Stimulated activated naive CD8-positive, alpha-beta T cell treated with anti-CD3 and anti-CD28 coated beads, Interleukin-15, Interleukin-2, amounts not matched to agents 100 ng/mL and 50 ng/mL, for 24 hours (primary cell): ENCODE data around the gene OR2J1.
"Not testable (repeated sequence)": the region's sequence is repeated elsewhere in the genome, so short reads cannot be mapped to it uniquely, and the experiment has no call there.

Source experiments
- H3K27ac Mint-ChIP-seq: one replicate; pipeline ENCODE4 v1.8.0; 2021; ENCODE audit warnings: mild to moderate bottlenecking, mixed read lengths
- H3K27me3 Mint-ChIP-seq: one replicate; pipeline ENCODE4 v1.8.0; 2021; ENCODE audit warnings: mixed read lengths
- H3K36me3 Mint-ChIP-seq: one replicate; pipeline ENCODE4 v1.8.0; 2021; ENCODE audit warnings: low read depth, mixed read lengths
- H3K4me1 Mint-ChIP-seq: one replicate; pipeline ENCODE4 v1.8.0; 2021; ENCODE audit warnings: low read depth, mixed read lengths
- H3K4me3 Mint-ChIP-seq: one replicate; pipeline ENCODE4 v1.8.0; 2021; ENCODE audit warnings: mild to moderate bottlenecking, mixed read lengths
- H3K9me3 Mint-ChIP-seq: one replicate; pipeline ENCODE4 v1.8.0; 2021; ENCODE audit warnings: mixed read lengths

OR2J1 gene

DNA sequence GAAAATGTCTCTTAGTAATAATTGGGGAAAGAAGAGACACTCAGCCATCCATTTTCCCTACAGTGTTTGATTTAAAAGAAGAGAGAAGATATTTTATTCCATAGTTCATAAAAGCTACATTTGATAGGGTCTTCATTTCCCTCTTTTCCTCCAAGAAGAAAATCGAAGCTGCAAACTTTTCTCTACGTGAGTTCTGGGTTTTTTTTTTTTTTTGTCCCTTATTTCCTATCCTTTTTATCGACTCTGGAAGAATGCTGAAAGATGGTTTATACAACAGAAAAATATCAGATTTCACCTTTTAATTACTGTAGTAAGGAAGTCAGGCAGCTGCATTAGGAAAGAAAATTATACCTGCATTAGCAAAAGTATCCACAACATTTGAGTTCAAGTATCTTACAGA is at the start of gene OR2J1:
Gene OR2J1 (plus strand): TSS at position 301 of the 400 bp plus-strand sequence. CDS start 1,453 bp downstream, outside the sequence.
- Mint-ChIP-seq H3K4me3 (no peak within 1 kb of the TSS), H3K4me1 (no peaks in the 10 kb centered on the region), H3K27ac (no peak within 1 kb of the TSS), H3K9me3 (no peaks in the 10 kb centered on the region), H3K27me3 (peaks cover 41% of the 10 kb centered on the region), H3K36me3 (no peaks in the 10 kb centered on the region)

DNA sequence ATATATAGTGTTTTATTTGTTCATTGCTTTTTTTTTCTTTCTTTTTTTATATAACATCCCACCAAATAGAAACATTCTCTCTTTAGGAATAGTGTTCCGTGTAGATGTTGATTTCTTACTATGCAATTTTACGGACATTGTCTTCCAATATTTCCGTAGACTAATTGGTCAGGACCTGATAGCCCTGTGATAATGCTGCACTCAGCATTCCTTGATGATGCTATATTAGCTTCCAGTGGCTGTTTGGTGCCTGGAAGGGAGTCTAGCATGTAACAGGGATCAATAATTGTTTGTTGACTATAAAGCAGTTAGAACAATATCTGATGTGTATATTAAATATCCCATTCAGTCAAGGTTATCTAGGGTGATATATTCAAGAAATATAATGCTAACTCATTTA is 47.6 kb upstream of the OR2J1 start:
- Mint-ChIP-seq H3K36me3 (no peaks in the 10 kb centered on the region), H3K9me3 (no peaks in the 10 kb centered on the region), H3K27ac (no peak overlapping the region), H3K4me1 (no peaks in the 10 kb centered on the region), H3K27me3 (peaks cover 60% of the 10 kb centered on the region), H3K4me3 (no peak overlapping the region)

DNA sequence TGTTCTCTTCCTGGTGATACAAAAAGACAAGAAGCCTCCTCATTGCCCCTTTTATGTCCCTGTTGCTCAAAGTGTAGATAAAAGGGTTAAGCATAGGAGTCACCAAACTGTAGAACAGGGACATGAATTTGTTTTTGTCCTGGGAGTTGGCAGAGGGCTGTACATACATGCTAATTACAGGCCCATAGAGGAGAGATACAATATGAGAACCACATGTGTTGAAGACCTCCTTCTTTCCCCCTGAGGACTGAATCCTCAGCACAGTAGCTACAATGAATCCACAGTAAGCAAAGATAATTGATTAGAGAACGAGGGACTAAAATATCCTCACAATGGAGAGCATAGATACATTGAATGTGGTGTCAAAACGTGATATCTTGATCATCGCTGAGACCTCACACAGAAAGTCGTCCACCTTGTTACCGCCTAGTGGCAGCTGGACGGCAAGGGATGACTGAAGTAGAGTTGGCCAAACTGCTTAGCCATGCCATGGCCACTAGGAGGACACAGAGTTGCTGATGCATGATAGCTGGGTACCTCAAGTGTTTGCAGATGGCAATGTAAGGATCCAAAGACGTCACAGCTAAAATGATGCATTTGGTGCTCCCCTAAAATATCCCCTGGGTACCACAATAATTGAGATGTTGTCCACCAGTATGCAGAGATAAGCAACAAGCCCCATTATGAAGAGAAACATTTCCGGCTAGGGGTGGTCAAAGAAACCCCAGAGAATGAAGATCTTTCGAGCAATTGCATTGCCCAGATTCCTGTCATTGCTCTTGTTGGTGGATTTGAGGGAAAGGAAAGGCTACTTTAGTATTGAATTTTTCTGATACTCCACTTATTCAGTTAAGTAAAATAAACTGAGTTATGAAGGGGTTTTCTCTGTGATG is 27.2 kb upstream of the OR2J1 start:
- H3K27ac Mint-ChIP-seq, result no peak overlapping the region
- no peak overlapping the region for H3K4me3 Mint-ChIP-seq
- H3K27me3 Mint-ChIP-seq, result peaks cover 48% of the 10 kb centered on the region
- H3K9me3 Mint-ChIP-seq, result no peaks in the 10 kb centered on the region
- H3K36me3 Mint-ChIP-seq, result no peaks in the 10 kb centered on the region
- H3K4me1 Mint-ChIP-seq, result no peaks in the 10 kb centered on the region

DNA sequence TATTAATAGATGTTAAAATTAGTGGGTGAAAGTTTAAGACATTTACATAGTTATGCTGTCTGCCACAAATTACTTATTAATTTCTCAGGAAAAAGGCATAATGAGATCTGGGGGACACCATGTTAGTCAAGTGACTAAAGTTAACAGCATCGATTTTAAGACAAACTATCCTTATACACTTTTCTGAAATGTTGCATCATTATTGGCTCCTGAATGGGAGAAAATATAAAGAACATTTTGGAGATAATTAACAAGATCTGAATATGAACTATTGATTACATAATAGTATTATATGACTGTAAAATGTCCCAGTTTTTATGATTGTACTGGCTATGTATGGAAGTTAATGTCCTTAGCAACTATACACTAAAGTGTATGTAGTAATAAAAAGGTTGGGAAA is 20.1 kb upstream of the OR2J1 start:
- no peaks in the 10 kb centered on the region for H3K9me3 Mint-ChIP-seq
- no peaks in the 10 kb centered on the region for H3K36me3 Mint-ChIP-seq
- H3K27me3 Mint-ChIP-seq, result peaks cover 5% of the 10 kb centered on the region
- H3K27ac Mint-ChIP-seq, result no peak overlapping the region
- no peaks in the 10 kb centered on the region for H3K4me1 Mint-ChIP-seq
- H3K4me3 Mint-ChIP-seq, result no peak overlapping the region

DNA sequence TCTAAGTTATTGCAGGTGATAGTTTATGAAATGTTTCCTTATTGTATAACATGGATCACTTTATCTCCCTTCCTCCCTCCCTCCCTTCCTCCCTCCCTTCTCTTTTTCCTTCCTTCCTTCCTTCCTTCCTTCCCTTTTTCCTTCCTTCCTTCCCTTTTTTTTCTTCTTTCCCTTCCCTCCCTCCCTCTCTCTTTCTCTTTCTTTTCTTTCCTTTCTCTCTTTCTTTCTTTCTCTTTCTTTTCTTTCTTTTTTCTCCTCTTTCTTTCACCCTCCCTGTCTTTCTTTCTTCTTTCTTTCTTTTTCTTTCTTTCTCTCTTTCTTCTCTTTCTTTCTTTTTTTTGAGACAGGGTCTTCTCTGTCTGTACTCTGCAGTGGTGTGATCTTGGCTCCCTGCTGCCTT is 18.0 kb upstream of the OR2J1 start:
- H3K27me3 Mint-ChIP-seq, result peaks cover 5% of the 10 kb centered on the region
- no peaks in the 10 kb centered on the region for H3K36me3 Mint-ChIP-seq
- no peak overlapping the region for H3K4me3 Mint-ChIP-seq
- H3K9me3 Mint-ChIP-seq, result no peaks in the 10 kb centered on the region
- H3K27ac Mint-ChIP-seq, result no peak overlapping the region
- no peaks in the 10 kb centered on the region for H3K4me1 Mint-ChIP-seq

DNA sequence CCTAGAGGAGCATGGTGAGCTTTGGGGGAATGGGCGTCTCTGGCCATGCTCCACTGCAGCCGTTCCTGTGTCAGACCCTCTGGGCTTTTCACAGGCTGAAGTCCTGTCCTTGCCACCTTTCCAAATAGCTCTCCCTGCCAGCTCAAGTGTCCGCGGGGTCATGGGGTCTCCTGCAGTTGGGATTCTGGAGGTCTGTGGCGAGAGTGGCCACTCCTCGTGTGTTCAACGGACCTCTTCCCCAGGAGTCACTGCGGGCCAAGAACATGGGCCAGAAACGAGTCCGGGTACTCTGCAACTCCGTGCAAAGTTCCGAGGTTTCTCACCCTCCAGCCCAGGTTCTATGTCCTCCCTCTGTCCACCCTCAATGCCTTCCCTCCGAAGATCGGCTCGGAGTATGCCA is 16.8 kb upstream of the OR2J1 start:
- no peaks in the 10 kb centered on the region for H3K4me1 Mint-ChIP-seq
- no peak overlapping the region for H3K27ac Mint-ChIP-seq
- no peaks in the 10 kb centered on the region for H3K9me3 Mint-ChIP-seq
- H3K4me3 Mint-ChIP-seq, result no peak overlapping the region
- no peaks in the 10 kb centered on the region for H3K36me3 Mint-ChIP-seq
- peaks cover 13% of the 10 kb centered on the region for H3K27me3 Mint-ChIP-seq

DNA sequence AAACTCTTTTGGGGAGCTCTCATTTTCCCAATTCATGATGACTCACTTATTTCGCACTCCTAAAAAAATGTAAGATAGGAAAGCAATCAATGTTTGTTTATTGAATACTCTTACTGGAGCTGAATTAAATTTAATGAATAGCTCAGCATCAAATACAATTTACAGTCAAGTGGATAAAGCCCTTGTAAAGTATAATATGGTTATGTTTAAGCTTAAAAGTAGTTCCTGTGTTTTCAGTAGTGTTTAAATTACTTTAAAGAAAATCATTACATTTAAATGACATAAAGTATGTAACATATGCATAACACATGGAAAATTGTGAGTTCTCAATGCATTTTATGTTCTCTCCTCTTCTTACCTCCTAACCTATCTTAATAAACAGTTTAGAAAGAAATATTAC is 12.1 kb upstream of the OR2J1 start, which contains the start of gene OR2B3:
Gene OR2B3 (minus strand): TSS at position 101 of the 400 bp plus-strand sequence. CDS start 65 bp downstream, at position 36.
- Mint-ChIP-seq H3K36me3 (no peaks in the 10 kb centered on the region), H3K9me3 (no peaks in the 10 kb centered on the region), H3K27ac (no peak within 1 kb of the TSS), H3K4me3 (no peak within 1 kb of the TSS), H3K27me3 (peaks cover 39% of the 10 kb centered on the region), H3K4me1 (no peaks in the 10 kb centered on the region)

DNA sequence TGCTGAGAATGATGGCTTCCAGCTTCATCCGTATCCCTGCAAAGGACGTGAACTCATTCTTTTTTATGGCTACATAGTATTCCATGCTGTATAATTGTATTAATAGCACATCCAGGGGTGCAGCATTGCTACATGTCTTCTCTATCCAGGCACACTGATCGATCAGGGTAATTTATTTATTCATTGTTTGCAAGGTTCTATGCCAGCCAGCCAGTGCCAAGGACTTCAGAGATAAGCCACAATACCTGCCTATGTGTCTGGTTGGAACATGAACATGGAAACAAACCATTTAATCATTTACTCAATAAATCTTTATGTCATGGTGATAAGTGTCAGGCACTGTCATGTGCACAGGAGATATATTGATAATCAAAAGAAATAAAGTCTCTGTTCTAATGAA is 6.3 kb upstream of the OR2J1 start:
- H3K9me3 Mint-ChIP-seq, result no peaks in the 10 kb centered on the region
- H3K4me1 Mint-ChIP-seq, result no peaks in the 10 kb centered on the region
- H3K36me3 Mint-ChIP-seq, result no peaks in the 10 kb centered on the region
- peaks cover 39% of the 10 kb centered on the region for H3K27me3 Mint-ChIP-seq
- H3K27ac Mint-ChIP-seq, result no peak overlapping the region
- H3K4me3 Mint-ChIP-seq, result no peak overlapping the region

DNA sequence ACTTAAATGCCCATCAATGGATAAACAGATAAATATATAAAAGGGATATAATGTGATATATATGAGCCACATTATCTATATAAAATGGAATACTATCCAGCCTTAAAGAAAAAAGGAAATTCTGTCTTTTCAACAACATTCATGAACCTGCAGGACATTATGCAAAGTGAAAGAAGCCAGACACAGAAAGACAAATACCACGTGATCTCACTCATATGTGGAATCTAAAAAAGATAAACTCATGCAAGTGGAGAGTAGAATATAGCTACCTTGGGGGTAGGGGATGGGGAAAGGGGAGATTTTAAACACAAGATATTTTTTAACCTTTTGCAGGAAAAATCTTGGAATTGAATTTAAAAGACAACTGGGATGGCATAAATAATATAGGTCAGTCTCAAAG is 1.5 kb upstream of the OR2J1 start:
- Mint-ChIP-seq H3K4me1 (no peaks in the 10 kb centered on the region), H3K27me3 (peaks cover 38% of the 10 kb centered on the region), H3K36me3 (no peaks in the 10 kb centered on the region), H3K9me3 (no peaks in the 10 kb centered on the region), H3K4me3 (no peak overlapping the region), H3K27ac (no peak overlapping the region)

DNA sequence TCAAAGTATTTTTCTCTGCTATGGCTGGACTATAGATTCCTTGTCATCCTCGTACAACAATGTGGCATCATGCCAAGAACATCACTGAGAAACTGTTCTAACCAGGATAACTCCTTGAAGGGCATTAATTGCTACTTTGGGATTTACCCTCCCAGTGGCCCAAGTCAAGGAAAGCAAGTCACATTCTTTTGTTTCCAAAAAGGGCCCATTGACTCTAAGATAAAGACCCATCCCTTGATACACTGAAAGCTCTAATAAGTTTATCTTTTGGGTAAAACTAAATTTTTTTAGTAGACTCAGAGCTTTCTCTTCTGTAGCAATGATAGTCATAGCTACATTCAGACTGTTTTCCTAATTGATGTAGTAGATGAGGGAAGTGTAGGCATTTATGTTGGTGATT is 8.5 kb downstream of the OR2J1 start, which contains the start of gene OR2J3:
Gene OR2J3 (plus strand): TSS at position 301 of the 400 bp plus-strand sequence. CDS start 3,833 bp downstream, outside the sequence.
- Mint-ChIP-seq H3K4me3 (no peak within 1 kb of the TSS), H3K27ac (no peak within 1 kb of the TSS), H3K36me3 (no peaks in the 10 kb centered on the region), H3K4me1 (no peaks in the 10 kb centered on the region), H3K27me3 (peaks cover 52% of the 10 kb centered on the region), H3K9me3 (no peaks in the 10 kb centered on the region)

DNA sequence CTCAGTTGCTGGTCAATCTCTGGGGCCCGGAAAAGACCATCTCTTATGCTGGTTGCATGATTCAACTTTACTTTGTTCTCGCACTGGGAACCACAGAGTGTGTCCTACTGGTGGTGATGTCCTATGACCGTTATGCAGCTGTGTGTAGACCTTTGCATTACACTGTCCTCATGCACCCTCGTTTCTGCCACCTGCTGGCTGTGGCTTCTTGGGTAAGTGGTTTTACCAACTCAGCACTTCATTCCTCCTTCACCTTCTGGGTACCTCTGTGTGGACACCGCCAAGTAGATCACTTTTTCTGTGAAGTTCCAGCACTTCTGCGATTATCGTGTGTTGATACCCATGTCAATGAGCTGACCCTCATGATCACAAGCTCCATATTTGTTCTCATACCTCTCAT is 12.8 kb downstream of the OR2J1 start:
- Mint-ChIP-seq H3K9me3 (no peaks in the 10 kb centered on the region), H3K27ac (no peak overlapping the region), H3K4me1 (no peaks in the 10 kb centered on the region), H3K27me3 (peaks cover 42% of the 10 kb centered on the region), H3K4me3 (no peak overlapping the region), H3K36me3 (no peaks in the 10 kb centered on the region)

DNA sequence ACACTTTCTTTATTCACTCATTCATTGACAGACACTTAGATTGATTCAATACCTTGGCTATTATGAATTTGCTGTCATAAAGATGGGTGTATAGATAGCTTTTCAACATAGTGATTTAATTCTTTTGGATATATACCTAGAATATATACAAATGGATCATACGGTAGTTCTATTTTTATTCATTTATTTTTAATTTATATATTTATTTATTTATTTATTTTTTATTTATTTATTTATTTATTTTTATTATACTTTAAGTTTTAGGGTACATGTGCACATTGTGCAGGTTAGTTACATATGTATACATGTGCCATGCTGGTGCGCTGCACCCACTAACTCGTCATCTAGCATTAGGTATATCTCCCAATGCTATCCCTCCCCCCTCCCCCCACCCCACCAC is 15.7 kb downstream of the OR2J1 start:
- H3K4me3 Mint-ChIP-seq, H3K27ac Mint-ChIP-seq, H3K9me3 Mint-ChIP-seq, H3K36me3 Mint-ChIP-seq, H3K4me1 Mint-ChIP-seq: not testable (repeated sequence)
- H3K27me3 Mint-ChIP-seq, result peaks cover 59% of the 10 kb centered on the region

DNA sequence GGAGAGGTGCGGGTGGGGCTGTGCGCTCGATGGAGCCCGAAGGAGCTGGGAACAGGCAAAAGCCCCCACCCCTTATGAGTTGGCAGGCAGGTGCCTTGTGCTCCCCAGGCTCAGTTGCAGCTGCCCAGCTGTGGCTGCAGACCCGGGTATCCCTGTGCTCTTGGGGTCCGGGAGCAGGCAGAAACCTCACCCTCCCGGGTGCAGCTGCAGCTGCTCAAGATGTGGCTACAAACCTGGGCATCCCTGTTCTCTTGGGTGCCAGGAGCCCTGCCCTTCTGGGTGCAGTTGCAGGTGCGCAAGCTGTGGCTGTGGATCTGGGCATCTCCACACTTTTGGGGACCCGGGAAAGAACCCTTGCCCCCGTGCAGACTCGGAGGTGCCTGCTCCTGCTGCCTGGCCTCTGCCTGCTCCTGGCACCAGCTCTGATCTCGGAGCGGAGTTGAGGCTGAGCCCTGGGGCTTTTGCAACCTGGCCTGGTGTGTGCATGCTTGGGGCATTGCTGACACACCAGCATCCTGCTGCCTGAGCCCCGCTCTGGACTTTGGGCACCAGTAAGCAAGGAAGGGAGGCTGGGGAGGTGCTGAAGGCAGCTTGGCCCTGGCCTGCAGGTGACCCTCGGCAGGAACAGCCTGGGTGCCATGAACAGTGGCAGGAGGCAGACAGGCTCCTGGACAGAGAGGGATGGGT is 30.2 kb downstream of the OR2J1 start:
- Mint-ChIP-seq H3K4me3 (no peak overlapping the region), H3K4me1 (no peaks in the 10 kb centered on the region), H3K27me3 (peaks cover 32% of the 10 kb centered on the region), H3K27ac (no peak overlapping the region), H3K36me3 (no peaks in the 10 kb centered on the region), H3K9me3 (no peaks in the 10 kb centered on the region)

DNA sequence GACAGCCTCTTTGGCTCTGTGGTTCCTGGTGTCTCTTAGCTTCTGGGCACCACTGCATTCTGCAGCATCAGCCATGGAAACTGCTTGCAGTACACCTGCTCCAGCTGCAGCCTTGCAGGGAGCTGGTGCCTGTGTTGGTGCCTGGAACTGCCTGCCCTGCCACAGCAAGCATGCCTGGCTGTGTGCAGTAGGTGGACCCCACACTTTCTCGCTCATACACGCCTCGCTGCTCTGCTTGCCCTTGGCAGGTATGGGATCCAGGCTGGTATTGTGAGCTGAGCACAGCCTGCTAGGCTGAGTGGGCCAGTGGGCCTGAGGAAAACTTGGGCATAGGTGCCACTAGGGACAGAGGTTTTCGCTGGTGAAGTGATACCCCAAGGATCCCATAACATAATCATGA is 31.4 kb downstream of the OR2J1 start:
- peaks cover 35% of the 10 kb centered on the region for H3K27me3 Mint-ChIP-seq

DNA sequence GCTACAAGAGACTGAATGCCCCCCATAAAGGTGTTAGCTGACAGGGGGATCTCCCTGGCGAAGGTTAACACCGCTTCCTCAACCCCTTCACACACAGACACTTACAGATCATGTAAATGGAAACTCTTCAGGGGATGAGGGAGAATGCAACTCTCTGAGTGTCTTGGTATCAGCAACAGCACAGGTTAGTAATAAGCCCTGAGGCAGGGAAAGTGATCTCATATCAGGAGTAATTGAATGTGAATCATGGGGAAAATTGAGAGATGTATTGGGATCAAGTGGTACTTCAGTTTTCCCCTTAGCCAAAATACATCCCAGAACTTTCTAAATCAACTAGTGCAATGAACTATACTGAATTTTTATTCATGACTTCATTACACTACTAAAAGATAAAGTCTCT is 32.4 kb downstream of the OR2J1 start:
- H3K4me1 Mint-ChIP-seq, result no peaks in the 10 kb centered on the region
- no peak overlapping the region for H3K27ac Mint-ChIP-seq
- no peaks in the 10 kb centered on the region for H3K9me3 Mint-ChIP-seq
- peaks cover 31% of the 10 kb centered on the region for H3K27me3 Mint-ChIP-seq
- H3K4me3 Mint-ChIP-seq, result no peak overlapping the region
- H3K36me3 Mint-ChIP-seq, result no peaks in the 10 kb centered on the region

More for the DNA sequence above, 31.4 kb downstream of the OR2J1 start:
- Mint-ChIP-seq H3K27ac (no peak overlapping the region), H3K4me1 (no peaks in the 10 kb centered on the region), H3K4me3 (no peak overlapping the region), H3K36me3 (no peaks in the 10 kb centered on the region), H3K9me3 (no peaks in the 10 kb centered on the region)
